GM18951 (cell line): Measurements from ENCODE around the gene DOHH.

Experiments
- POLR2A ChIP-seq: IDR thresholded peaks from 4 replicates; pipeline ENCODE4 v1.6.1; 2011; ENCODE audit warnings: mild to moderate bottlenecking; ENCODE audit not compliant: insufficient read length, insufficient read depth; ENCODE audit errors: extremely low read depth
- in situ Hi-C: fragments of 300-500 bp; cut with MboI; formaldehyde crosslinking; loops from one replicate; pipeline ENCODE4 v1.12.0; 2022; ENCODE audit warnings: low sequenced_read_pairs, mixed read lengths, inconsistent platforms; ENCODE audit not compliant: unreplicated experiment

DOHH gene

GRCh38 chr19:3538258-3538929 lies 37.9 kb upstream of the DOHH start:
- no peak for TF ChIP-seq POLR2A
- in situ Hi-C loops = no loop called here

- in situ Hi-C loops = no loop called here
These were observed 37.2 kb upstream of the DOHH start for GRCh38 chr19:3537438-3538240.

GRCh38 chr19:3537101-3537437 lies 36.6 kb upstream of the DOHH start:
- TF ChIP-seq POLR2A = no peak
- in situ Hi-C loops = no loop called here

More at GRCh38 chr19:3537438-3538240, 37.2 kb upstream of the DOHH start:
- TF ChIP-seq POLR2A = no peak

GRCh38 chr19:3536429-3537100 lies 36.1 kb upstream of the DOHH start:
- no peak for TF ChIP-seq POLR2A
- in situ Hi-C loops = no loop called here

- in situ Hi-C loops = no loop called here
- TF ChIP-seq POLR2A = no peak
These were observed 35.5 kb upstream of the DOHH start for GRCh38 chr19:3535981-3536380.

GRCh38 chr19:3535563-3535965 lies 35.1 kb upstream of the DOHH start:
- in situ Hi-C loops = no loop called here
- TF ChIP-seq POLR2A = no peak

- TF ChIP-seq POLR2A = no peak
- in situ Hi-C loops = no loop called here
These were observed 34.7 kb upstream of the DOHH start for GRCh38 chr19:3535235-3535535.

- in situ Hi-C loops = no loop called here
- TF ChIP-seq POLR2A = no peak
These were observed 34.1 kb upstream of the DOHH start for GRCh38 chr19:3534375-3535234.

GRCh38 chr19:3533563-3534216 lies 33.2 kb upstream of the DOHH start:
- in situ Hi-C loops = no loop called here
- TF ChIP-seq POLR2A = no peak

- in situ Hi-C loops = no loop called here
- no peak for TF ChIP-seq POLR2A
These were observed 32.6 kb upstream of the DOHH start for GRCh38 chr19:3533033-3533432.

GRCh38 chr19:3532154-3532786 lies 31.8 kb upstream of the DOHH start:
- in situ Hi-C loops = no loop called here
- no peak for TF ChIP-seq POLR2A

GRCh38 chr19:3531716-3532115 lies 31.2 kb upstream of the DOHH start:
- in situ Hi-C loops = no loop called here
- TF ChIP-seq POLR2A = no peak
